Right ventricle myocardium inferior (tissue), 1 donor: ENCODE measurements around the gene ZNF300. TPM values are rescaled to one million over a fixed set of nuclear protein-coding genes. Genes with fewer than 3 reads are reported as not detected.
A peak's percentile ranks its signal among the peaks of the same experiment; 100 is the strongest.
"Not testable (repeated sequence)": the region's sequence is repeated elsewhere in the genome, so short reads cannot be mapped to it uniquely, and the experiment has no call there.

Experiments used
- ATAC-seq: fragments of 200-7000 bp; cut with Tn5 transposase; one replicate; pipeline ENCODE4 v1.9.1; 2020; ENCODE audit warnings: mild to moderate bottlenecking, moderate library complexity
- DNase-seq: peaks from one replicate; pipeline ENCODE4 v3.0.0; 2021; ENCODE audit errors: missing footprints
- intact Hi-C: fragments of 100-400 bp; cut with DNase I; formaldehyde crosslinking; loops from one replicate; pipeline ENCODE4 v1.11.0; 2022
- total RNA-seq: library from RNA; stranded (reverse); fragmentation: NEBNext Ultra II Directional; extraction: Animal tissue kit (Norgen Biotek cat#: 25700); gene quantifications from one replicate; pipeline ENCODE4 v1.2.1, GENCODE V29; 2021
- donor health status: DM: no; HTN: yes; CAD: no; lungs with severe emphysema.

The ZNF300 gene
- total RNA-seq, 1 donor from 2014 or later, result 0.76 TPM

- intact Hi-C loops, result loop anchor here (2.0 to 5.0 kb wide), 4 partner anchors 45 to 390 kb away; partner anchors contain the start of gene RBM22
- DNase-seq (no peak), ATAC-seq (no peak)
Measured at GRCh38 chr5:150847334-150847695, 57.5 kb downstream of the ZNF300 start.

DNA sequence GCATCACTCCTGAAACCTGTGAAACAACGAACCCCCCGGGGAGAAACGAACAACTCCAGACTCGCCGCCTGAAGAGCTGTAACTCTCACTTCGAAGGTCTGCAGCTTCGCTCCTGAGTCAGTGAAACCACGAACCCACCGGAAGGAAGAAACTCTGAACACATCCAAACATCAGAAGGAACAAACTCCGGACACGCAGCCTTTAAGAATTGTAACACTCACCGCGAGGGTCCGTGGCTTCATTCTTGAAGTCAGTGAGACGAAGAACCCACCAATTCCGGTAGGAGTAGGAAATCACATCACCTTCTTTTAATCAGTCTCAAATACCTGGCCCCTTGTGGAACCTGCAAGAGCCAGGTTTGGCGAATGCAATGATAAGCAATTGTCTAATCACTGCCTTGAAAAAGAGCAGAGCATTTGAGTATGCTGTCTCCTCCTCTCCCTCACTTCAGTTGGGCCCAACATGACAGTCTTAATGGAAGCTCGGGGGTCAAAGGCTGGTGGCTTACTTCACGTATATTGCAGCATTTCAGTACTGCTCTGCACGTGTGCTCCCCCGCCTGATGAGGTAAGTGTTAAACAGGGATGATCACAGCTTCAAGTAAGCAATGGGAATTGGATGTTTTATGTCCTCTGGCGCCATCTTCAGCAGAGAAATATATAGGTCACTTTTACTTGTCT, 58.0 kb downstream of the ZNF300 start:
- intact Hi-C loops, result loop anchor here (2.0 to 5.0 kb wide), 4 partner anchors 44 to 389 kb away; partner anchors contain the start of gene RBM22

DNA sequence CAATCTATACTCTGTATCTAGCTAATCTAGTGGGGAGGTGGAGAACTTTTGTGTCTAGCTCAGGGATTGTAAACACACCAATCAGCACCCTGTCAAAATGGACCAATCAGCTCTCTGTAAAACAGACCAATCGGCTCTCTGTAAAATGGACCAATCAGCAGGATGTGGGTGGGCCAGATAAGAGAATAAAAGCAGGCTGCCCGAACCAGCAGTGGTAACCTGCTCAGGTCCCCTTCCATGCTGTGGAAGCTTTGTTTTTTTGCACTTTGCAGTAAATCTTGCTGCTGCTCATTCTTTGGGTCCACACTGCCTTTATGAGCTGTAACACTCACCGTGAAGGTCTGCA, 58.5 kb downstream of the ZNF300 start, which contains the start of gene IRGM:
TSS of gene IRGM (plus strand) at position 214 of the 346 bp plus-strand sequence. CDS start 1,603 bp downstream, outside the sequence.
- not testable (repeated sequence) for DNase-seq, ATAC-seq
- intact Hi-C loops, result loop anchor here (2.0 to 5.0 kb wide), 4 partner anchors 44 to 389 kb away; partner anchors contain the start of gene RBM22

More for the DNA sequence above, 58.0 kb downstream of the ZNF300 start:
- DNase-seq, result no peak
- peak; percentile 84 for ATAC-seq

DNA sequence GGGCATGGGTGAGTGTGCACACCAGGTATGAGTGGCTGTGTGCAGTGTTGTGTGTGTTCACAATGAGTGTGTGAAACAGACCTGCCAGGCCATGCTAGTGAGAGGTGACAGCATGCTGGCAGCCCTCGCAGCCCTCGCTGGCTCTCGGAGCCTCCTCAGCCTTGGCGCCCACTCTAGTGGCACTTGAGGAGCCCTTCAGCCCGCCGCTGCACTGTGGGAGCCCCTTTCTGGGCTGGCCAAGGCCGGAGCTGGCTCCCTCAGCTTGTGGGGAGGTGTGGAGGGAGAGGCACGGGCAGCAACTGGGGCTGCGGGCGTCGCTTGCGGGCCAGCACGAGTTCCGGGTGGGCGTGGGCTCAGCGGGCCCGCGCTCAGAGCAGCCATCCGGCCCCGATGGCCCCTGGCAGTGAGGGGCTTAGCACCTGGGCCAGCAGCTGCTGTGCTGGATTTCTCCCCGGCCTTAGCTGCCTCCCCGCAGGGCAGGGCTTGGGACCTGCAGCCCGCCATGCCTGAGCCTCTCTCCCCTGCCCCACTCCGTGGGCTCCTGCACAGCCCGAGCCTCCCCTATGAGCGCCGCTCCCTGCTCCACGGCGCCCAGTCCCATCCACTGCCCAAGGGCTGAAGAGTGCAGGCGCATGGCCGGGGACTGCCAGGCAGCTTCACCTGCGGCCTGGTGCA, 59.5 kb downstream of the ZNF300 start:
- intact Hi-C loops, result loop anchor here (5.0 kb wide), 3 partner anchors 43 to 388 kb away; partner anchors contain the start of gene RBM22
- not testable (repeated sequence) for ATAC-seq, DNase-seq

Other genes with a start within 250 kb of the ZNF300 start
- 5.5 TPM for gene MYOZ3, start 243.7 kb downstream of the ZNF300 start, total RNA-seq
- gene RBM22, start 203.9 kb downstream of the ZNF300 start, total RNA-seq, result 30.5 TPM
- gene DCTN4, start 146.0 kb downstream of the ZNF300 start, total RNA-seq, result 46.4 TPM
- 19.8 TPM for gene SMIM3, start 126.2 kb downstream of the ZNF300 start, total RNA-seq
- gene IRGM, start 58.5 kb downstream of the ZNF300 start, total RNA-seq, result not detected
- gene GPX3, start 115.6 kb upstream of the ZNF300 start, total RNA-seq, result 627 TPM
- 114 TPM for gene TNIP1, start 176.1 kb upstream of the ZNF300 start, total RNA-seq